ENCODE measurements around the gene DDX6. TPM values are rescaled to one million over a fixed set of nuclear protein-coding genes. Genes with fewer than 3 reads are reported as not detected.
"Not testable (repeated sequence)": the region's sequence is repeated elsewhere in the genome, so short reads cannot be mapped to it uniquely, and the experiment has no call there.

The DDX6 gene
- total and polyA plus RNA-seq, 2 experiments from 2014 or later: 68.3 to 205 TPM

DNA sequence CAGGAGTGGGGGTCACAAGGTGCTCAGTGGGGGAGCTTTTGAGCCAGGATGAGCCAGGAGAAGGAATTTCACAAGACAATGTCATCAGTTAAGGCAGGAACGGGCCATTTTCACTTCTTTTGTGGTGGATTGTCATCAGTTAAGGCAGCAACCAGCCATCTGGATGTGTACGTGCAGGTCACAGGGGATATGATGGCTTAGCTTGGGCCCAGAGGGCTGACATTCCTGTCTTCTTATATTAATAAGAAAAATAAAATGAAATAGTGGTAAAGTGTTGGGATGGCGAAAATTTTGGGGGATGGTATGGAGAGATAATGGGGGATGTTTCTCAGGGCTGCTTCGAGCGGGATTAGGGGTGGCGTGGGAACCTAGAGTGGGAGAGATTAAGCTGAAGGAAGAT is 73.7 kb downstream of the DDX6 start:
- peak overlapping the region; percentile 84; the same call in 1 of the 2 replicates for H3K4me2 ChIP-seq
- H2AFZ ChIP-seq; H3K9me2 ChIP-seq (ENCODE audit: insufficient read depth); H3K27me3 ChIP-seq (ENCODE audit: insufficient read depth); ATAC-seq; H4K20me1 ChIP-seq (replicated peaks; ENCODE audit: insufficient read depth); H3K36me3 ChIP-seq (ENCODE audit: insufficient read depth); H3K9me3 Mint-ChIP-seq; DNase-seq (ENCODE audit: low spot score); H3K4me3 ChIP-seq: not testable (repeated sequence)
- Mint-ChIP-seq H3K27me3 (ENCODE audit: insufficient read depth, low read depth, poor library complexity) (peaks cover 20% of the 10 kb centered on the region), H3K4me1 (peaks cover 63% of the 10 kb centered on the region), H3K4me3 (peak overlapping the region; percentile 93), H3K36me3 (ENCODE audit: low read depth) (peaks cover 52% of the 10 kb centered on the region), H3K27ac (peak overlapping the region; percentile 100)
- H3K27ac ChIP-seq (ENCODE audit: low read depth): peak overlapping the region; percentile 98
- H3F3A ChIP-seq (replicated peaks; ENCODE audit: low read depth): peaks cover 18% of the 10 kb centered on the region
- TF ChIP-seq POLR2AphosphoS5 (IDR thresholded peaks at IDR 0.05; ENCODE audit: low read depth) (0 out of 2 replicates have a peak, but pooled peaks have one; percentile 27), NANOG (IDR thresholded peaks at IDR 0.05; ENCODE audit: borderline replicate concordance) (peak; percentile 76)
- H3K79me2 ChIP-seq (replicated peaks; ENCODE audit: insufficient read depth): peaks cover 37% of the 10 kb centered on the region
- peaks cover 53% of the 10 kb centered on the region for H3K4me1 ChIP-seq (ENCODE audit: insufficient read depth)

DNA sequence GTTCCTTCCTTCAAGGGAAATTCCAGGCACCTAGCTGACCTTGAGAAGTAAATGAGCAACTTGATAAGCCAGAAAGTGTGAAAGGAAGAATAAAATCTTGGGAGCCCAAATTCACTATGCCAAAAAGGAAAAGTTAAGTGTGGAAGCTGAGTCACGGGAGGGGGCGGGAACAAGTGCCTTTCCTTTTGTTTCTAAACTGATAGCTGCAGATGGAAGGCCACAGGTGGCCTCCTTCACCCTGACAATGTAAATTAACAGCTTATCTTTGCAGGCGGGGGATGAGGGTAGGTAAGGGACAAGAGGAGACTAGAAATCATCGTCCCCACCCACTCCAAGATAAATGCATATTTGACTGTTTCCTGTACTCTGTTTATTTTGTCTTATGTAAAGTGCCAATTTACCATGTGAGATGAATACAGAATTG is 75.1 kb downstream of the DDX6 start:
- peak overlapping the region; percentile 55 for H3K4me2 ChIP-seq
- peak overlapping the region; percentile 98 for H3K27ac ChIP-seq (ENCODE audit: low read depth)
- H3K4me1 ChIP-seq (ENCODE audit: insufficient read depth): peaks cover 48% of the 10 kb centered on the region
- no peak overlapping the region for H2AFZ ChIP-seq
- H3K79me2 ChIP-seq (replicated peaks; ENCODE audit: insufficient read depth): peaks cover 31% of the 10 kb centered on the region
- H4K20me1 ChIP-seq (replicated peaks; ENCODE audit: insufficient read depth): no peaks in the 10 kb centered on the region
- Mint-ChIP-seq H3K4me3 (peak overlapping the region; percentile 52), H3K36me3 (ENCODE audit: low read depth) (peaks cover 53% of the 10 kb centered on the region), H3K27me3 (ENCODE audit: insufficient read depth, low read depth, poor library complexity) (peaks cover 20% of the 10 kb centered on the region), H3K9me3 (no peaks in the 10 kb centered on the region; the same call in 2 of the 3 replicates), H3K27ac (peak overlapping the region; percentile 100), H3K4me1 (peaks cover 58% of the 10 kb centered on the region)
- no peaks in the 10 kb centered on the region for H3K27me3 ChIP-seq (ENCODE audit: insufficient read depth)
- peak; percentile 22; the same call in 1 of the 2 replicates for TF ChIP-seq CREB1 (CRISPR knock-in tag; IDR thresholded peaks at IDR 0.05; ENCODE audit: low read depth)
- TF ChIP-seq ZNF462 (CRISPR knock-in tag; IDR thresholded peaks at IDR 0.05): no peak
- peak; percentile 83 for TF ChIP-seq NANOG (IDR thresholded peaks at IDR 0.05; ENCODE audit: borderline replicate concordance)
- no peak for TF ChIP-seq JUNB (IDR thresholded peaks at IDR 0.05; ENCODE audit: unreplicated experiment)
- no peak for TF ChIP-seq EZH2phosphoT487 (IDR thresholded peaks at IDR 0.05; ENCODE audit: unreplicated experiment)
- TF ChIP-seq STAT1 (IDR thresholded peaks at IDR 0.05; ENCODE audit: unreplicated experiment): no peak
- peak; percentile 46; the same call in 1 of the 2 replicates for TF ChIP-seq POLR2AphosphoS5 (IDR thresholded peaks at IDR 0.05; ENCODE audit: low read depth)
- 0 out of 2 replicates have a peak overlapping the region, but pooled peaks have one; percentile 1 for H3K4me3 ChIP-seq
- H3K36me3 ChIP-seq (ENCODE audit: insufficient read depth): no peaks in the 10 kb centered on the region
- peak; percentile 91 for DNase-seq (ENCODE audit: low spot score)
- ATAC-seq: peak; percentile 89
- peaks cover 18% of the 10 kb centered on the region for H3F3A ChIP-seq (replicated peaks; ENCODE audit: low read depth)
- H3K9me2 ChIP-seq (ENCODE audit: insufficient read depth): no peaks in the 10 kb centered on the region
